IPS-15b (cell line): Measurements from ENCODE around the gene TARP.
"Not testable (repeated sequence)": the region's sequence is repeated elsewhere in the genome, so short reads cannot be mapped to it uniquely, and the experiment has no call there.

Experiments used
- H3K27me3 ChIP-seq: one replicate; pipeline ENCODE4 v1.6.1; 2013; ENCODE audit warnings: low read length; ENCODE audit not compliant: control insufficient read depth, insufficient read depth
- H3K36me3 ChIP-seq: one replicate; pipeline ENCODE4 v1.6.1; 2013; ENCODE audit warnings: low read length; ENCODE audit not compliant: control insufficient read depth, insufficient read depth
- H3K4me1 ChIP-seq: one replicate; pipeline ENCODE4 v1.6.1; 2013; ENCODE audit warnings: mild to moderate bottlenecking, low read length; ENCODE audit not compliant: control insufficient read depth, insufficient read depth
- H3K4me3 ChIP-seq: one replicate; pipeline ENCODE4 v1.5.1; 2013; ENCODE audit warnings: low read depth, low read length
- H3K9ac ChIP-seq: one replicate; pipeline ENCODE4 v1.6.1; 2013; ENCODE audit warnings: low read depth, mild to moderate bottlenecking, low read length
- H3K9me3 ChIP-seq: one replicate; pipeline ENCODE4 v1.6.1; 2013; ENCODE audit warnings: mild to moderate bottlenecking, low read length; ENCODE audit not compliant: control insufficient read depth, insufficient read depth

Gene TARP

GRCh38 chr7:38274927-38275620 lies 1.6 kb upstream of the TARP start:
- Histone ChIP-seq H3K9ac (no peak overlapping the region), H3K27me3 (no peaks in the 10 kb centered on the region), H3K36me3 (no peaks in the 10 kb centered on the region), H3K4me3 (no peak overlapping the region), H3K4me1 (no peaks in the 10 kb centered on the region), H3K9me3 (no peaks in the 10 kb centered on the region)

- H3K4me1 ChIP-seq = no peaks in the 10 kb centered on the region
- no peak overlapping the region for H3K4me3 ChIP-seq
- H3K9me3 ChIP-seq = no peaks in the 10 kb centered on the region
- no peaks in the 10 kb centered on the region for H3K27me3 ChIP-seq
- H3K9ac ChIP-seq = no peak overlapping the region
- no peaks in the 10 kb centered on the region for H3K36me3 ChIP-seq
Observed at GRCh38 chr7:38274486-38274885, 1.1 kb upstream of the TARP start.

- H3K9me3 ChIP-seq, H3K27me3 ChIP-seq, H3K4me3 ChIP-seq, H3K4me1 ChIP-seq, H3K9ac ChIP-seq, H3K36me3 ChIP-seq: not testable (repeated sequence)
Observed at GRCh38 chr7:38270405-38270804, 3.0 kb downstream of the TARP start.

- H3K4me1 ChIP-seq, H3K9me3 ChIP-seq: not testable (repeated sequence)
Observed at GRCh38 chr7:38269704-38270346, 3.6 kb downstream of the TARP start.

GRCh38 chr7:38265958-38266357 lies 7.5 kb downstream of the TARP start:
- not testable (repeated sequence) for H3K9ac ChIP-seq, H3K36me3 ChIP-seq, H3K27me3 ChIP-seq, H3K4me1 ChIP-seq, H3K9me3 ChIP-seq, H3K4me3 ChIP-seq

More at GRCh38 chr7:38269704-38270346, 3.6 kb downstream of the TARP start:
- H3K36me3 ChIP-seq, H3K4me3 ChIP-seq, H3K27me3 ChIP-seq, H3K9ac ChIP-seq: not testable (repeated sequence)

GRCh38 chr7:38264602-38265001 lies 8.8 kb downstream of the TARP start:
- not testable (repeated sequence) for H3K36me3 ChIP-seq, H3K4me3 ChIP-seq, H3K9me3 ChIP-seq, H3K9ac ChIP-seq, H3K4me1 ChIP-seq, H3K27me3 ChIP-seq

GRCh38 chr7:38263274-38263673 lies 10.2 kb downstream of the TARP start:
- not testable (repeated sequence) for H3K4me3 ChIP-seq, H3K4me1 ChIP-seq, H3K9ac ChIP-seq, H3K27me3 ChIP-seq, H3K9me3 ChIP-seq, H3K36me3 ChIP-seq

- no peak overlapping the region for H3K4me3 ChIP-seq
- no peaks in the 10 kb centered on the region for H3K36me3 ChIP-seq
- no peaks in the 10 kb centered on the region for H3K4me1 ChIP-seq
- H3K27me3 ChIP-seq = no peaks in the 10 kb centered on the region
- H3K9ac ChIP-seq = no peak overlapping the region
- H3K9me3 ChIP-seq = no peaks in the 10 kb centered on the region
Observed at GRCh38 chr7:38262545-38262944, 10.9 kb downstream of the TARP start.

GRCh38 chr7:38262026-38262425 lies 11.4 kb downstream of the TARP start:
- H3K9me3 ChIP-seq, H3K4me3 ChIP-seq, H3K4me1 ChIP-seq, H3K36me3 ChIP-seq, H3K9ac ChIP-seq, H3K27me3 ChIP-seq: not testable (repeated sequence)

GRCh38 chr7:38261601-38262000 lies 11.8 kb downstream of the TARP start:
- not testable (repeated sequence) for H3K36me3 ChIP-seq, H3K4me3 ChIP-seq, H3K27me3 ChIP-seq, H3K4me1 ChIP-seq, H3K9me3 ChIP-seq, H3K9ac ChIP-seq

GRCh38 chr7:38259157-38259556 lies 14.3 kb downstream of the TARP start:
- H3K9me3 ChIP-seq, H3K9ac ChIP-seq, H3K4me1 ChIP-seq, H3K36me3 ChIP-seq, H3K27me3 ChIP-seq, H3K4me3 ChIP-seq: not testable (repeated sequence)

GRCh38 chr7:38257350-38257677 lies 16.1 kb downstream of the TARP start:
- Histone ChIP-seq H3K36me3 (no peaks in the 10 kb centered on the region), H3K4me3 (no peak overlapping the region), H3K9me3 (no peaks in the 10 kb centered on the region), H3K4me1 (no peaks in the 10 kb centered on the region), H3K27me3 (no peaks in the 10 kb centered on the region), H3K9ac (no peak overlapping the region)
